Psoas muscle (tissue), 8 donors: ENCODE data around the gene THRB. TPM values are rescaled to one million over a fixed set of nuclear protein-coding genes. Genes with fewer than 3 reads are reported as not detected.

Source experiments
- ATAC-seq, 4 donors: fragments of 200-7000 bp; cut with Tn5 transposase; one replicate each; pipeline ENCODE4 v1.9.1; 2020; ENCODE audit warnings: moderate library complexity in 3 of 4, mild to moderate bottlenecking in 2 of 4
- DNase-seq, 2 donors: peaks; one replicate each; pipeline ENCODE4 v3.0.0-alpha.2; 2020
- H3K27ac ChIP-seq: fragments of 200-600 bp; one replicate; pipeline ENCODE4 v1.8.0; 2022
- H3K27me3 ChIP-seq, 3 donors: fragments of 200-600 bp in 1 of 3; one replicate each; pipeline versions ENCODE4 v1.6.1 to v1.8.0; 2013 to 2022; ENCODE audit warnings: low read length in 2 of 3, mild to moderate bottlenecking in 2 of 3, moderate library complexity in 1 of 3; ENCODE audit not compliant: insufficient read depth in 3 of 3
- H3K36me3 ChIP-seq, 2 donors: fragments of 200-600 bp in 1 of 2; one replicate each; pipeline versions ENCODE4 v1.6.1 to v1.8.0; 2013 to 2022; ENCODE audit warnings: low read depth in 1 of 2, mild to moderate bottlenecking in 1 of 2, moderate library complexity in 1 of 2; ENCODE audit not compliant: insufficient read depth in 1 of 2
- H3K4me1 ChIP-seq: fragments of 200-600 bp; one replicate; pipeline ENCODE4 v1.8.0; 2022
- H3K4me3 ChIP-seq: fragments of 200-600 bp; one replicate; pipeline ENCODE4 v1.8.0; 2022; ENCODE audit warnings: mild to moderate bottlenecking
- H3K9me3 ChIP-seq: fragments of 200-600 bp; one replicate; pipeline ENCODE4 v1.8.0; 2022
- CTCF ChIP-seq: fragments of 200-600 bp; IDR thresholded peaks from one replicate; pipeline ENCODE4 v1.8.0; 2022; ENCODE audit warnings: antibody characterized with exemption
- WGBS, 3 donors: extraction: QIAGEN DNeasy Blood & Tissue Kit; methylation state at CpG; one replicate each; pipeline versions ENCODE4 v1.1.6 to v1.1.7; 2013; 5-methylcytosine and 5-hydroxymethylcytosine counted together
- intact Hi-C, 2 donors: fragments of 100-400 bp; cut with DNase I; formaldehyde crosslinking; loops; one replicate each; pipeline versions ENCODE4 v1.11.0 to v1.14.2; 2022
- polyA plus RNA-seq, 3 donors: library from polyadenylated mRNA; stranded (reverse); fragments of 200-250 nt; gene quantifications; one replicate each; pipeline ENCODE4 v1.2.3, GENCODE V29; 2013
- total RNA-seq, 4 donors: library from RNA; stranded (reverse); fragmentation: NEBNext Ultra II Directional in 2 of 4; extraction: Animal tissue kit (Norgen Biotek cat#: 25700) in 2 of 4; gene quantifications; one replicate each; pipeline versions ENCODE4 v1.2.1 to v1.2.4, GENCODE V29; 2021 to 2023
- donor health status: healthy with polysubstance abuse.
- donor health status: DM: no; HTN: no; CAD: no; lungs with moderate emphysema.
- donor health status: Bipolar disorder and iron deficiency.
- donor health status: healthy.
- donor health status: DM: yes; HTN: yes; CAD: no.
- donor health status: DM: no; HTN: no; CAD: no.
- donor health status: DM: no; HTN: no; CAD: no.
- donor health status: DM: yes; HTN: yes; CAD: no.

The THRB gene
- total and polyA plus RNA-seq, 7 donors, result 11.5 to 38.6 (median 31.4) TPM

- H3K9me3 ChIP-seq, result no peaks in the 10 kb centered on the region
- no peak for DNase-seq
- no peaks in the 10 kb centered on the region for H3K36me3 ChIP-seq
- ATAC-seq, result no peak
- intact Hi-C loops, result no loop called here
- no peaks in the 10 kb centered on the region for H3K4me1 ChIP-seq
- H3K27ac ChIP-seq, result no peak overlapping the region
- TF ChIP-seq CTCF, result no peak
- WGBS, 3 donors, result 91 to 96% (median 92%) methylated on average over 3 of the region's 3 CpGs
- no peak overlapping the region for H3K4me3 ChIP-seq
- no peaks in the 10 kb centered on the region for H3K27me3 ChIP-seq
Observed at GRCh38 chr3:24087469-24087868, 407.2 kb downstream of the THRB start.

- DNase-seq (no peak), ATAC-seq (no peak)
- no peaks in the 10 kb centered on the region for H3K36me3 ChIP-seq
- WGBS, 3 donors, result 52 to 57% (median 57%) methylated on average over 2 of the region's 2 CpGs
- H3K27me3 ChIP-seq, result no peaks in the 10 kb centered on the region
- no peak for TF ChIP-seq CTCF
- no peak overlapping the region for H3K27ac ChIP-seq
- H3K4me1 ChIP-seq, result no peaks in the 10 kb centered on the region
- no peaks in the 10 kb centered on the region for H3K9me3 ChIP-seq
- no peak overlapping the region for H3K4me3 ChIP-seq
- intact Hi-C loops, result no loop called here
Observed at GRCh38 chr3:24086617-24087404, 407.8 kb downstream of the THRB start.

- Histone ChIP-seq H3K36me3 (no peaks in the 10 kb centered on the region), H3K4me3 (no peak overlapping the region), H3K4me1 (no peaks in the 10 kb centered on the region), H3K27me3 (no peaks in the 10 kb centered on the region), H3K27ac (no peak overlapping the region), H3K9me3 (no peaks in the 10 kb centered on the region)
- no peak for DNase-seq
- no peak for TF ChIP-seq CTCF
- no peak for ATAC-seq
- WGBS, 3 donors, result 79 to 87% (median 87%) methylated on average over 3 of the region's 3 CpGs
- intact Hi-C loops, result no loop called here
Observed at GRCh38 chr3:24086206-24086605, 408.4 kb downstream of the THRB start.

- no peak for DNase-seq
- Histone ChIP-seq H3K4me3 (no peak overlapping the region), H3K9me3 (peaks cover 5% of the 10 kb centered on the region), H3K36me3 (no peaks in the 10 kb centered on the region), H3K27me3 (no peaks in the 10 kb centered on the region), H3K4me1 (peaks cover 11% of the 10 kb centered on the region), H3K27ac (no peak overlapping the region)
- intact Hi-C loops, result no loop called here
- ATAC-seq, result no peak
- 72 to 77% (median 76%) methylated on average over 4 of the region's 4 CpGs for WGBS, 3 donors
- TF ChIP-seq CTCF, result no peak
Observed at GRCh38 chr3:24072193-24072592, 422.5 kb downstream of the THRB start.

GRCh38 chr3:24069045-24069444, 425.6 kb downstream of the THRB start:
- Histone ChIP-seq H3K4me3 (no peak overlapping the region), H3K27me3 (no peaks in the 10 kb centered on the region), H3K36me3 (no peaks in the 10 kb centered on the region), H3K27ac (no peak overlapping the region), H3K9me3 (no peaks in the 10 kb centered on the region), H3K4me1 (peaks cover 11% of the 10 kb centered on the region)
- ATAC-seq (peak; percentile 42 to 87 (median 78)), DNase-seq (no peak)
- intact Hi-C loops, result loop anchor here (5.0 kb wide), 1 partner anchor 168 kb away; no protein-coding TSS in a partner anchor
- 26 to 45% (median 43%) methylated on average over 2 of the region's 2 CpGs for WGBS, 3 donors
- peak; percentile 58 for TF ChIP-seq CTCF
